GM19351 (cell line): ENCODE data around the gene ZDHHC9.

Experiments
- ATAC-seq: cut with Tn5 transposase; IDR thresholded peaks from one replicate; pipeline ENCODE4 v1.9.1; 2021; ENCODE audit warnings: mild to moderate bottlenecking, moderate library complexity; ENCODE audit not compliant: unreplicated experiment

The ZDHHC9 gene

DNA sequence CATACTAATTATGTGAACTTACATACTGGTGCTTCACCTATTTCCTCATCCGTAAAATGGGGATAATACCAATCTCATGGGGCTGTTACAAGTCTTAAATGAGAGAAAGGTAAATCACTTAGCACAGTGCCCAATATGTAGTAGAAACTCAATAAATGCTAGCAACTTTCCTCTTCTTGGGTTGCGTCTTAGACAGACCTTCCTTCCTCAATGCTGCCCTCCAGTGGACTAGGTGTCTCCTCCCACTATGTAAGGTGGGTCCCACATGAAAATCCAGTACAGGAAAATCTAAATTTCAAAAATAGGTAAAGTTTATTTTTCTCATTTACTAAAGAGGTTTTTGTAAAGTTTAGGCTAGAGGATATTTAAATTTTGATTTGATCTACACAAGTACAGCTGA, 20.6 kb downstream of the ZDHHC9 start:
- peak; percentile 87 for ATAC-seq

DNA sequence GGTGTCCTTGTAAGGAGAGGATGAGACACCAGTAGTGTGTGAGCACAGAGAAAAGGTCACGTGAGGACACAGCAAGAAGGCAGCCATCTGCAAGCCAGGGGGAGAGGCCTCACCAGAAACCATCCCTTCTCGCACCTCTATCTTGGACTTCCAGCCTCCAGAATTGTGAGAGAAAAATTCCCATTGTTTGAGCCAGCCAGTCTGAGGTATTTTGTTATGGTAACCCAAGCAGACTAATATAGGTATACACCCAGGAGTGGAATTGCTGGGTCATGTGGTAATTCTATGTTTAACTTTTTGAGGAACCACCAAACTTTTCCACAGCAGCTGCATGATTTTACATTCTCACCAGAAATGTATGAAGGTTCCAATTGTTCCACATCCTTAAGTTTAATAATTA, 25.6 kb downstream of the ZDHHC9 start:
- no peak for ATAC-seq

DNA sequence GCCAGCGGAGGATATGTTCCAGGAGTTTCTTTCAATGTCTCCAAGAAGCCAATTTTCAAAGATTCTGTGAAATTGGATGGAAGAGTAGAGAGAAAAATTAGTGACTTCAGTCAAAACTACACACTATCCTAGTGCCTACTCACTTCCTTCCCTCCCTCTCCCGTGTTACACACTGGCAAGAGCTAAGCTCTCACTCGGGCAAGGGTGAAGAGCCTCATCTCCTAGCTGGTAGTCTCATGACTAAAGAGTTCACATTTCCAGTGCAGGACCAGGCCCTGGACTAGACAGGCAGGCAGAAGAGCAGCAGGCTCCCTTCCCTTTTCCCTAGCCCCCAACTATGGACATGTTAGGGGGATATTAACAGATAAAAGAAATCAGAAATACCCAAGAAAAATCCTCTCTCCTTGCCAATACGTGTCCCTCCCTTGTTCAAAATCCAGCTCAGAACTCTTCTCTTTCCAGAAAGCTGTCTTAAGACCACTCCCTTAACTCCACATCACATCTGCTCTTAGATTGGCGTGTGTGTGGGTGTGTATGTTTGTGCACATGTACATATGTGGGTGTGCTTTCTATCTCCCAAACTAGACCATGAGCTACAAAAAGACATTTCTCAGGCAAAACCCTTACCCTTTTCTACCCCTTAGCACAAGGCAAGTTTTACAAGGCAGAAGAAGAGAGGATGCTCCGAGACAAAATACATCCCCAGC, 29.9 kb downstream of the ZDHHC9 start:
- ATAC-seq = no peak

DNA sequence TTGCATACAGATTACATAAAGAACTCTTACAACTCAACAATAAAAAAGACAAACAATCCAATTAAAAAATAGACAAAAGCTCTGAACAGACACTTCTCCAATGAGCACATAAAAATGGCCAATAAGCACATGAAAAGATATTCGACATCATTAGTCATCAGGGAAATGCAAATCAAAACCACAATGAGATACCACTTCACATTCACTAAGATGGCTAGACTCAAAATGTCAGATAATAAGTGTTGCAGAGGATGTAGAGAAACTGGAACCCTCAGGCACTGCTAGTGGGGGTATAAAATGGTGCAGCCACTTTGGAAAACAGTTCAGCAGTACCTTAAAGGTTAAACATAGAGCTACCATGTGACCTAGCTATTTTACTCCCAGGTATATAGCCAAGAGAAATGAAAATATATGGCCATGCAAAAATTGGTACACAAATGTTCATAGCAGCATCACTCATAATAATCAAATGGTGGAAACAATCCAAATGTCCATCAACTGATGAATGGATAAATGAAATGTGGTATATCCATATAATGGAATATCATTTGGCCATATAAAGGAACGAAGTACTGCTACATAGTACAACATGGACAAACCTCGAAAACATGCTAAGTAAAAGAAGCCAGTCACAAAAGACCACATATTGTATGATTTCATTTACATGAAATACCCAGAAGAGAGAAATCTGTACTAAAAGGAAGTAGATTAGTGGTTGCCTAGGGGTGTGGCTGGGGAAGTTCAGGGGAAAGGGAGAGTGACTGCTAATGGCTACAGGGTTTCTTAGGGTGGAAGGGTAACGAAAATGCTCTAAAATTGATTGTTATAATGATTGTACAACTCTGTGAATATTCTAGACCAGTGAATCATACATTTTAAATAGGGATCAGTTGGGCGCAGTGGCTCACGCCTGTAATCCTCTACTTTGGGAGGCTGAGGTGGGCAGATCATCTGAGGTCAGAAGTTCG, 34.6 kb downstream of the ZDHHC9 start:
- ATAC-seq = no peak

GRCh38 chrX:129808158-129808828, 35.4 kb downstream of the ZDHHC9 start:
- no peak for ATAC-seq

GRCh38 chrX:129804806-129805205, 38.9 kb downstream of the ZDHHC9 start:
- ATAC-seq = no peak

GRCh38 chrX:129802863-129803262, 40.8 kb downstream of the ZDHHC9 start:
- no peak for ATAC-seq

- no peak for ATAC-seq
Measured at GRCh38 chrX:129800186-129800585, 43.5 kb downstream of the ZDHHC9 start.

- ATAC-seq = no peak
Measured at GRCh38 chrX:129798888-129799287, 44.8 kb downstream of the ZDHHC9 start.

DNA sequence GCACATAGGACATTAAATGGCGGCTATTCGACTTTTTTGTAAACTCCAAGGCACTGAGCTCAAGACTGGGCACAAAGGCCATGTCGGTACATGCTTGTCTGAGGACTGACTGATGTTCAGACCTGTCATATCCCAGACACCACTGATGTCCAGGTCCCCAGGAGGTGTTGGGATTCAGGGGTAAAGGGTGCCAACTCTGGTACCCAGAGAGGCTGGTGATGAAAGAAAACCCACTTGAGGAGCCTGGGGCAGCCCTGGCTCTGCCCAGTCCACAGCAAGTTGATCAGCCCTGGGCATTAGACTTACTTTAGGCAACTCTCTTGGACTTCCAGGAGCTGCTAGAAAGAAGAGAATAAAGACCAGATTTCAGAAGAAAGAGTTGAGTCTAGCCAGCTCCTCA, 45.2 kb downstream of the ZDHHC9 start:
- no peak for ATAC-seq

DNA sequence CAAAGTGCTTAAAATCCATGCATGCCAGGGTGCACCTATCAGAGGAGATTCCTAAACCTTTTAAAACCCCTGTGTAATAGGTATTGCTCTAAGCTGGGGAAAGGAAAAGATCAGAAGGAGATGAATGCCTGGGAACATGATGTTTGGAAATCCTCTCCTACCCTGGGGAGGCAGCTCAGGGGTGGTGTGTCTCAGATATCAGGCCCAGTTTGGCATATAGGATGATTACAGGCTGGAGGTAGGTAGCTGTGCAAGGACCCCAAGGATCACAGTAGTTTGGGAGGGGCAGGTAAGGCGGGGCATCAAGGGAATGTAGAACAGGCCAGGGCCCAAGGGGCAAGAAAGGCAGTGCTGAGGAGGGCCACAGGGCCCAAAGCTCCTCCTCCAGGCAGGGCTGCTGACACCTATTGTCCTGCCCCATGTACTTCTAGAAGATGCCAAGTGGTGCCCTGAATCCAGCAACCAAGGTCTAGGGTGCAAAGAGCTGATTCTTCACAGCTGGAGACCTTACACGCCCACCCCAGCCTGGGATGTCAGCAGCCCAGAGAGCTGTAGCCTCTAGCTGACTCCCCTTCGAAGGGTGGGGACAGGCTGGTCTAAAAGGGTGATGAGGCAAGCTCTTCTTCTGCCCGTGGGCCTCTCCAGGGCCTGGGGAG, 46.3 kb downstream of the ZDHHC9 start:
- ATAC-seq = no peak

GRCh38 chrX:129795584-129795983, 48.1 kb downstream of the ZDHHC9 start:
- ATAC-seq = no peak

GRCh38 chrX:129793604-129794191, 50.0 kb downstream of the ZDHHC9 start:
- ATAC-seq = no peak

GRCh38 chrX:129792586-129793291, 50.9 kb downstream of the ZDHHC9 start:
- no peak for ATAC-seq

DNA sequence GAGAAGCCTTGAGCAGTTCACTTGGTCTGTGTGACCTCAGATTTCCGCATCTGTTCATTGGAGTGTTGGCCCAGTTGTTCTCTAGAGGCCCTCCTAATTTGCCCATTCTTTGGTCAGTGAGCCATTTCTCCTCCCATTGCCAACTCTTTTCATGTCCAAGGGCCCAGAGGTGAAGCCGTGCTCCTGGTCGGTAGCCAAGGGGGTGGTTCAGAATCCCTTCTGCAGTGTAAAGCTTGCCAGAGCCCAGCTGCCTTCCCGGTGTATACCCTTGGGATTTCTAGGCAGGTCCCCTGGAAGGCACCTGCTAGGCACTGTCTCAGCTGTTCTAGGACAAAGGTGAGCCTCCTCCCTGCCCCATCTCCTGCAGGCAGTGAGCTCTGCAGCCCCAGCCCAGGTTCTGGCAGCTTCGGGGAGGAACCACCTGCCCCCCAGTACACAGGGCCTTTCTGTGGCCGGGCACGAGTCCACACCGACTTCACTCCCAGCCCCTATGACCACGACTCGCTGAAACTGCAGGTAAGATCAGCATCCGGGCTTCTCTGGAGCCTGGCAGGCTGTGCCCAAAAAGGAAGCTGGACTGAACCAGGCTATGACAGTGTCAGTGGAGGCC, 51.6 kb downstream of the ZDHHC9 start:
- no peak for ATAC-seq

- ATAC-seq = no peak
Measured at GRCh38 chrX:129791336-129791735, 52.4 kb downstream of the ZDHHC9 start.

- no peak for ATAC-seq
Measured at GRCh38 chrX:129790808-129791207, 52.9 kb downstream of the ZDHHC9 start.

DNA sequence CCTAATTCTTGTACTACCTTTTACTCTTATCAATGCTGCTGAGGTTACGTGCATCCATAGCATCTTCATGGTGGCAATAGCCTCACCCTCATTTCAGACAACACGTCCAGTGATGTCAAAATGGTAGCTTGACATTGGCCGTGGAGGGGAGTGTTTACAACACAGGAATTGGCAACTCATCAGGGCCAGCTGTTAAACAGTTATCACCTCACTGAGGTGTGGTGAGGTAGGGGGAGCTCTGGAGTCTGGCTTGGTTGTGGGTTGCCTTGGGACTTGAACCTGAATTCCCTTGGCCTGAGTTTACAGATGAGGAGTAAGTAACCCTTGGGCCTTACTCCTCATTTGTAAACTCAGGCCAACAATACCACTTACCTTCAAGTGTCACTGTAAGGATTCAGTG, 53.5 kb downstream of the ZDHHC9 start:
- ATAC-seq = no peak

- no peak for ATAC-seq
Measured at GRCh38 chrX:129788527-129788926, 55.2 kb downstream of the ZDHHC9 start.
